Measurements from ENCODE around the gene GRB10.
A peak's percentile ranks its signal among the peaks of the same experiment; 100 is the strongest.

DNA sequence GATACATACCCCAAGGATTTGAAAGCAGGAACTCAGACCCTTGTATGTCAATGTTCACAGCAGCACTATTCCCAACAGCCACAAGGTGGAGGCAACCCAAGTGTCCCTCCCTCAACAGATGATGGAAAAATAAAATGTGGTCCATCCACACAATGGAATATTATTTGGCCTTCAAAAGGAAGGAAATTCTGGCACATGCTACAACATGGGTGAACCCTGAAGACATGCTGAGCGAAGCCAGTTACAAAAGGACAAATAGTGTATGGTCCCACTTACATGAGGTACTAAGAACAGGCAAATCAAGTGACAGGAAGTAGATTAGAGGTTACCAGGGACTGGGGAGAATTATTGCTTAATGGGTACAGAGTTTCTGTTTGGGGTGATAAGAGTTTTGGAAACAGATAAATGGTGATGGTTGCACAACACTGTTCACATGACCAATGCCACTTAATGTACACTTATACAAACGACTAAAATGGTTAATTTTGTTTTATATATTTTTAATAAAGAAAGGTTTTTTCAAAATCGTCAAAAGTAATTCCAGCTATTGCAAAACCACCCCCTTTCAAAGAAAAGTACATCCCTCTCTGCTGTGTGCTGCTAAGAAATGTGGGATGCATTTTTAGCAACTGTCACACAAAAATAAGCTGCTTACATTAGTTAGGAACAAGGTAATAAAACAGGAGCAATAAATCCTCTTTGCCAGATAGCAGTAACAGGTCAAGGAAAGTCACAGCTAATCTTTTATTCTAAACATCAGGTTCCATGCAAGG lies 85.7 kb downstream of the GRB10 start:
- TF ChIP-seq POLR2A (IDR thresholded peaks at IDR 0.05), result no peak
- TF ChIP-seq, protein P1, sequence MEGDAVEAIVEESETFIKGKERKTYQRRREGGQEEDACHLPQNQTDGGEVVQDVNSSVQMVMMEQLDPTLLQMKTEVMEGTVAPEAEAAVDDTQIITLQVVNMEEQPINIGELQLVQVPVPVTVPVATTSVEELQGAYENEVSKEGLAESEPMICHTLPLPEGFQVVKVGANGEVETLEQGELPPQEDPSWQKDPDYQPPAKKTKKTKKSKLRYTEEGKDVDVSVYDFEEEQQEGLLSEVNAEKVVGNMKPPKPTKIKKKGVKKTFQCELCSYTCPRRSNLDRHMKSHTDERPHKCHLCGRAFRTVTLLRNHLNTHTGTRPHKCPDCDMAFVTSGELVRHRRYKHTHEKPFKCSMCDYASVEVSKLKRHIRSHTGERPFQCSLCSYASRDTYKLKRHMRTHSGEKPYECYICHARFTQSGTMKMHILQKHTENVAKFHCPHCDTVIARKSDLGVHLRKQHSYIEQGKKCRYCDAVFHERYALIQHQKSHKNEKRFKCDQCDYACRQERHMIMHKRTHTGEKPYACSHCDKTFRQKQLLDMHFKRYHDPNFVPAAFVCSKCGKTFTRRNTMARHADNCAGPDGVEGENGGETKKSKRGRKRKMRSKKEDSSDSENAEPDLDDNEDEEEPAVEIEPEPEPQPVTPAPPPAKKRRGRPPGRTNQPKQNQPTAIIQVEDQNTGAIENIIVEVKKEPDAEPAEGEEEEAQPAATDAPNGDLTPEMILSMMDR (IDR thresholded peaks at IDR 0.05), result peak in 1 of 3 experiments; percentile 7
